GM21723 (cell line): Measurements from ENCODE around the gene NAT14.
"Not testable (repeated sequence)": the region's sequence is repeated elsewhere in the genome, so short reads cannot be mapped to it uniquely, and the experiment has no call there.

ENCODE experiments used
- ATAC-seq: cut with Tn5 transposase; IDR thresholded peaks from one replicate; pipeline ENCODE4 v1.9.1; 2021; ENCODE audit warnings: mild to moderate bottlenecking, moderate library complexity; ENCODE audit not compliant: unreplicated experiment

The NAT14 gene, protein sequence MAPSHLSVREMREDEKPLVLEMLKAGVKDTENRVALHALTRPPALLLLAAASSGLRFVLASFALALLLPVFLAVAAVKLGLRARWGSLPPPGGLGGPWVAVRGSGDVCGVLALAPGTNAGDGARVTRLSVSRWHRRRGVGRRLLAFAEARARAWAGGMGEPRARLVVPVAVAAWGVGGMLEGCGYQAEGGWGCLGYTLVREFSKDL

DNA sequence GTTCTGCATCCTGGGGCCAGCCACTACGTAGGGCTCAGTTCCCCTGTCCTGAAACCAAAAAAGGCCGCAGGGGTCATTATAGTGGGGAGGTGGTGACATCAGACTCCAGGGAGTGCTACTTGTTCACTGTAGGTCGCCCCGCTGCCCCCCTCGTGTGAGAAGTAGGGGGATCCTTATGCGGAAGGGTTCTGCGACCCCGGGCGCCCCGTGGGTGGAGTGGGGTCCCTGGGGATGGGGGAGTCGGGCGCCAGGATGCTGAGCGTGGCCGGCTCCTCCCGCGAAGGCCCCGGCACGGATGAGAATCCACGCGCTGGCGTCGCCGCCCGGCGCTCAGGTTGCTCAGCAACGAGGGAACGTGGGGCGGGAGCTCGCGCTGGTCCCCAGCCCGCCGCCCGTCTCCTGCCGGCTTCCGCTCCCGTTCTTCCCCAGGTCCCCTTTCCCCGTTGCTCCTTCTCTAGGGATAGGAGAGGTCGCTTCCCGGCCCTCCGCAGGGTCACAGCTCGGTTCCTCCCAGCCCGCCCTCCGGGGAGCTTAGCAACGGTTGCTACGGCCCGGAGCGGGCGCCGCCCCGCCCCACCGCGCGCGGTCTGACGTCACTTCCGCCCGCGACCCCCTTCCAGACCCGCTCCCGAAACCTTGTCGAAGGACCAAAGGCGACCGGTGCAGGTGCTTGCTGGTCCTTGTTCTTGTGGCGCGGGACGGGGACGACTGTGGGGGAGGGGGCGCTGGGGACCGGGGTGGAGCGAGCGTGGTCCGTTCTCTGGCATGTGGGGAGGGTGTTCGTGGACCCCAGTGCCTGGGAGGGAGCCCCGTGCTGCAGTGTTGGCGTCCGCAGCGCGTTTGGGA is at the start of gene NAT14:
TSS of gene NAT14 (plus strand) at position 596 of the 846 bp plus-strand sequence. CDS start 521 bp downstream, outside the sequence.
- ATAC-seq: peak; percentile 64

DNA sequence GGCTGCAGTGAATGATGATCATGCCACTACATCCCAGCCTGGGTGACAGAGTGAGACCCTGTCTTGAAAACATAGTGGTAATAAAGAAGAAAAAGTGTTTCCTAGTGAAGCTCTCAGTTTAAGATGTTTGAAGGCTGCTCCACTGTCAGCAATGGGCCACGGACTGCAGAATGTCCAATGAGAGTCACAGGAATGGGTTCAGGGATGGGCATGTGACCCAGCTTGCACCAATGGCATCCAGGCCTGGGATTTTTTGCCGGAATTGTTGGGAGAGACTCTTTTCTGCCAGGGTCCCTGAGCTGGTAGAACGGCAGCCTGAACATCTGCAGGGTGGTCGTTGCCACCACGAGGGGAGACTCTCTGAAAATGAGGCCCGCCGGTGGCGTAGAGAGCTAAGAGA is 48.1 kb upstream of the NAT14 start:
- no peak for ATAC-seq

DNA sequence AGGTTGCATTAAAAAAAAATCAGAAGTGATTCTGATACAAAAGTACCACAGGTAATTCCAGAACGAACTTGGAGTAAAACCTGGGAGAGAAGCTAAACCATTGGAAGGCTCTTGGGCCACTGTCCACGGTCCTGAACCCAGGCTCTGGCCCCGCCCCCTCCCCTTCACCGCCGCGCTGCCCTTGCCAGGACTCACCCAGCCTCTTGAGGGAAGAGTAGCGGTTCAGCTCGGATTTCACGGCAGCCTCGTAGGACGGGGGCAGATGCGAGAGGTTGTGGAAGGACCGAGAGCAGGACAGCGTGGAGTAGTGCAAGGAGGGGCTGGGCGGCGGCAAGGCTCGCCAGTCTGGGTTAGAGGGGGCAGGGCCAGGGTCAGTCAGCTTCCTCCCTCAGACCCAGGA is 47.6 kb upstream of the NAT14 start:
- ATAC-seq: no peak

DNA sequence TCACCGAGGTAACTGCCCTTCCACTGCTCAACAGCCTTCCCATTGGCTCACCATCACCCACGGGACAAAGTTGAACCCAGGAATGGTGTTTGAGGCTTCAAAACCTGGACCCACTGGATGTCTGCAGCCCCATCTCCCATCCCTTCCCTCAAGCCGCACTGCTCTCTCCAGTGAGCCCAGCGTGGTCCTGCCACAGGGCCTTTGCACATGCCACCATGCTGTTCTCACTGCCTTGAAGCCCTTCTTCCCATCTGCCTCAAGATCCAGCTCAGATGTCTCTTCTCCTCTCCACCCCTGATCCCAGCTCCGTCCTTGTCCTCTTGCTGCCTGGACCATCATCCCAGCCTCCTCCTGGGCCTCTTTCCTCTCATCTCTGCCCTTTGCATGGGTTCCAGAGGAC is 45.9 kb upstream of the NAT14 start:
- ATAC-seq: no peak

DNA sequence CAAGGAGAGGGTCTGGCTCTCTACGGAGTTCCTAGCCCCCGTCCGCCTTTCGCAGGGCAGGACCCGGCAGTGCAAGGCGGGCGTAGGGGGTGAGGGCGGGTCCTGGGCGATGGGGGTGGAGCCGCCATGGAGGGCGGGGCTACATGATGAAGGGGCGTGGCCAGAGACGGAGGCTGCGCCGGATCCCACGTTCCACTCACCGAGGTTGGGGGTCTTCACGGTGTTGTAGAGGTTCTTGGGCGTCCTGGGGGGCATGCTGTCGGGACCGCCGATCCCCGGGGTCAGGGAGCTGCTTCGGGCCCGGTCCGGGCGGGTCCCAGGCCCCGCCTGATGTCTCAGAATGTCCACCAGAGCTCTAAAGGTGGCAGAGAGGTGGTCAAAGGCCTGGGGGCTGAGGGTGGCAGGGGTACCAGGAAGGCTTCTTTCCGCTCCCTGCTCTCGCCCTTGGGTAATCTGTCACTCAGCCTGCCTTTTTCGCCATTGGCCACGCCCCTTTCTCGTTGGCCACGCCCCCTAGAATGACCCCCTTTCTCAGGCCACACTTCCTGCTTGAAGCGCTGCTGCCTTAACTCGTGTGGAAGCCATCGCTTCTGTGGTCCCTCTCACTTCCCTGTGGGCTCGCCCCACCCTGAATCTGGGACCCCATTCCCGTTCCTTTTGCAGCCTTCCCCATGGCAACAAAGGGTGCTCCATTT is 44.4 kb upstream of the NAT14 start:
- no peak for ATAC-seq

DNA sequence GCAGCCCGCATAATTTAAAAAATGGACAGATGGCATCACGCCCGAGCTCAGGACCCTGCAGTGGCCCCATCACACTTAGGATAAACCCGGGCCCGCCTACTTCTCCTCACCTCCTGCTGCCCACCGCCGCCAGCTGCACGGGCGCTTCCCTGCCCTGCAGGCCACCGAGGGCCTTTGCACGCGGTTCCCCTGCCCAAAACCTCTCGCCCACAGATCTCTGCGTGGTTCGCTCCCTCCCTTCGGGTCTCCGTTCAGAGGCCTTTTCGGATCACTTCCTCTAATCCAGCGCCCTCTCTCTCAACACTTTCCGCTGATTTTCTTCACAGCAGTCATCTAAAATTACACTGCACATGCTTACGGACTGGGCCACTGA is 43.7 kb upstream of the NAT14 start:
- no peak for ATAC-seq

DNA sequence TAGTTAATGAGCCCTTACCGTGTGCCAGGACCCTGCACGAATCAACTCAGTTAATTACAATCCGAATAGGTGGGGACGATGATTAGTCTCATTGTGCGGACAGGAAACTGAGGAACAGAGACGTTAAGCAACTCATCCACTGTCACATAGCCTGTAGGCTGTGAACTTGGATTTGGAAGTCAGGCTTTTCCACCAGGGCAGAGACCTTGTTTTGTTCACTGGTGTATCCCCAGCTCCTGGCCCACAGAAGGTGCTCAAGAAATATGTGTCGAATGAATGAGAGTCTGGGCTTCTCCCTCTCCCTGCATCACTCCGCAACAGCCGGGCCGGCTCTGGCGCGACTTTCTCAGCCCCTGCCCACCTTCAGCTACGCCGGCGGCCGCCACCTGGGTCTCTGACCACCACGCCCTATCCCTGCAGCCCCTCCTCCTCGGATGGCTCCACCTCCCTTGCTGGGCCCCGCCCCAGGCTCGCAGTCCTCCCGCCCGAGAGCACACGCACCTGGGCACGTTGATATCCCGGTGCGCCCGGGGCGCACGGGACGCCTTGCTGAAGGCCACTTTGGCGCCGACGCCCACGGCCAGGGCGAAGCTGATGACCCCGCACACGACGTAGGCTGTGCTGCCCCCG is 43.2 kb upstream of the NAT14 start:
- no peak for ATAC-seq

DNA sequence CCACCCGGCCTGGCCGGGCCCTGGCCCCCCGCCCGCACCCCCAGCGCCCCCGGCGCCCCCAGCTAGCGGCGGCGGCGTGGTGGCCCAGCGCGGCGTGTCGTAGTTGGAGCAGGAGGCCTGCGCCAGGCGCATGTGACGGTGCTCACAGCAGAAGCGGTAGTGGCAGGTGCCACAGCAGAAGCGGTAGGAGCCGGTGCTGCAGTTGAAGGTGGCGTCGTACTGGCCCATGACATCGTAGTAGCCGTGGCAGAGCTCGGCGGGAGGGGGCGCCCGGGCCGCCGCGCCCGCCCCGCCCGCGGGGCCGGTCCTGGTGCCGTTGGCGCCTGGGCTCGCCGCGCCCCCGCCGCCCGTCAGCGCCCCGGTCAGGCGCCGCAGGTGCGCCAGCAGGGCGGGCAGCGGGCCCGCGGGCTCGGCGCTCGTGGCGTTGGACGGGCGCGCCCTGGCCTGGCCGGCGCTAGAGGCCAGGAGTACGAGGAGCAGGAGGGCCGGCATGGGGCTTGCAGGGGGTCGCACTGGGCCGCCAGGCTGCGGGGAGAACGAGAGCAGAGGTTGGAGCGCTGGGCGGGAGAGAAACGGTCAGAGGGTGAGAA is 42.5 kb upstream of the NAT14 start:
- ATAC-seq: no peak

DNA sequence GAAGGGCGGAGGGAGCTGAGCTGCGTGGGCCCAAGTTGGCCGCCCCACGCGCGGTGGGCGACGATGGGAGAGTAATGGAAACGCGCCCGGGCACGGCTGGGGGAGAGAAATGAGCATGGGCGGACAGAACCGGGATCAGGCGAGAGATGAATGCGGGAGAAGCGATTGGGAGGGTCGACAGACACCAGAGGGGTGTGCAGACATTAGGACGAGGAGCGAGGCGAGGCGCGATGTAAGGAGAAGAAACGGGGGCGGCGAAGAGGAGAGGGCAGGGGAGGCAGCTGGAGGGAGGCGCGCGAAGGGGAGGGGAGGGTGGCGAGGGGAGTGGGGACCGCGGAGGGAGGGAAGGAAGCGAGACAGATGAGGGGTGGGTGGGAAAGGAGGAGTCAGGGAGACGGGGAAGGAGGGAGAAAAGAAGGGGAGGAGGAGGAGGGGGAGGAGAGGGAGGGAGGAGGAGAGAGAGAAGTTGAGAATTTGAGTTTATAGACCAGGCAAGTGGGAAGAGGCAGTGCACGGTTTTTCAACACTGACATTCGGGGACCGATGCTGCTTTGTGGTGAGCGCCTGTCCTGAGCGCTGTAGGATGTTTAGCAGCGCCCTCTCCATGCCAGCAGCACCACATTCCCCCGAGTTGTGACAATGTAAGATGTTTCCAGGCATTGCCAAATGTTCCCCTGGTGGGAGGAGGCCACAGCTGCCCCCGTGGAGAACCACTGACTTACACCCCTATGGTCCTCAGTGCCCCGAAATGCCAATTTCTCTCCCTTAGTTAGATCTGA is 41.8 kb upstream of the NAT14 start, which contains the start of gene SHISA7:
TSS of gene SHISA7 (minus strand) at position 256 of the 779 bp plus-strand sequence. CDS start 437 bp downstream, outside the sequence.
- no peak for ATAC-seq

DNA sequence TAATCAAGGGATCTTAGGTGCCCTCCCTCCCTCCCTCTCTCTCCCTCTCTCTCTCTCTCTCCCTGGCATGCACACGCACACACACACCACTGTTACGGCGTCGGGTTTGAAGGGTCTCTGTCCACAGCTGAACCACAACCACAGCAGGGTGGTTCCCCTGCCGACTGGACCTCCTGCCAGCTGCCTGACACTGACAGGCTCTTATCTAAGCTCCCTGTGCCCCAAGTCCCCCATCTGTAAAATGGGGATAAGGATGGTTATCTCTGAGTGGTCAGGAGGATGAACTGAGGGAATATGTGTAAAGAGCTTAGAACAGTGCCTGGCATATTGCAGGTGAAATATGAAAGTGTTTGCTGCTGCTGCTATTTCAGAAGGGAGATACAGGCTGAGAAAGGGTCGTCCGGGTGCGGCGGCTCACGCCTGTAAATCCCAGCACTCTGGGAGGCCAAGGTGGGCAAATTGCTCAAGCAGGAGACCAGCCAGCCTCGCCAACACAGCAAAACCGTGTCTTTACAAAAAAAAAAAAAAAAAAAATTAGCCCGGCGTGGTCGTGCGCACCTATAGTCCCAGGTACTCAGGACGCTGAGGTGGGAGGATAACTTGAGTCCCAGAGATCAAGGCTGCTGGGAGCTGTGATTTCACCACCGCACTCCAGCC is 41.0 kb upstream of the NAT14 start:
- ATAC-seq: no peak

DNA sequence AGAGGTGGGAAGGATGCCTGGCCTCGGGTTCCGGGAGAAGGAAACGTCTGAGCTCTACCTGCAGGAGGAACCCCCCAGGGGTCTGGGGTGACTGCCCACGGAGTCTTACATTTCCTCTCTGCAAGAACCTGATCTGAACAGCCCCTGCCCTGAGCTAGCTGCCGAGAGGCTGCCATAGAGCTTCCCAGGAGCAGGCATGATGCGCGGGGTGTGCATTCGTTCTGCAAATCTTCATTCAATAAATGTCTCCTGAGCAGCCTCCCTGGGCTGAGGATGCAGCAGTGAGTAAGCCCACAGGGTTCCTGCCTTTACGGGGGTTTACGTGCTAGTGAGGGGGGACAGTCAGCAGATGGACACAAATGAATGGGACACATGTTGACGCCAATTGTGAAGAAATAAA is 40.3 kb upstream of the NAT14 start:
- no peak for ATAC-seq

DNA sequence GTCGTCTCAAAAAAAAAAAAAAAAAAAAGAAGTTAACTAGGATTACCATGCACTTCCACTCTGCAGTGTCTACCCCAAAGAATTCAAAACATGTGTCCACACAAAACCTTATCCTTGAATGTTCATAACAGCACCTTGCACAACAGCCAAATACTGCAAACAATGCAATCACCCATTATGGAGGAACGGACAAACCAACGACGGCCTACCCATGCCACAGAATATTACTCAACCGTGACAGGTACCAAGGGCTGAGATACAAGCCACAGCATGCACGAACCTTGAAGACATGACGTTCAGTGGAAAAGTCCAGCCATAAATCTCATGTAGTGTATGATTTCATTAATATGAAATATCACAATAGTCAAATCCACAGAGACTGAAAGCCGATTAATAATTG is 38.9 kb upstream of the NAT14 start:
- ATAC-seq: no peak

DNA sequence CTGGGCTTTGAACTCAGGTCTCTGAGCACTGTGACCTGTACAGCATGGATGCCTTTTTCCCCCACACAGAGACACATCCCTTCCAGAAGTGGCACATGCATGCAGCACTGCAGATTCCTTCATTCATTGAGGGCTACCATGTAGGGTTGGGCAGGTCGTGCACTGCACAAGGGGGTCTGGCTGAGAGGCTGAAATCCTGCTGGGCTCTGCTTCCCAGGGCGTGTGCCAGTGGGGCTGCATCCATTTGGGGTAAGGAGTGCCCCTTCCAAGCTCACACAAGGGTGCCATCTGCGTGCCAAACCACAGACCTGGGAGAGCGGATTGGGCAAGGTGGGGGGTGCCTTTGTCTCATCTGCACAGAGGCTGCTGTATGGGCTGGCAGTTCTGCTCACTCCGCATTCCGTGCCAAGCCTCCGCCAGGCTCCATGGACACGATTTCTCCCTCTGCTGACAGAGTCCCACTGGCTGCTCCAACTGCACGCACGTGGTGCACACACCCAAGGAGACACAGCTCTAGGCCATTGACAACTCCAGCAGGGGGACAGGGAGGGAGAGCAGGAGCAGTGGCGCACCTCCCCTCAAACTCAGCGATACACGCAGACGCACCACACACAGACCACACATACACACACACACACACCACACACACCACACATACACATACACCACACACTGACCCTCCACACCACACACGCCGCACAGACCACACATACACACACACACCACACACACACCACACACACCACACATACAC is 37.4 kb upstream of the NAT14 start:
- ATAC-seq: no peak

DNA sequence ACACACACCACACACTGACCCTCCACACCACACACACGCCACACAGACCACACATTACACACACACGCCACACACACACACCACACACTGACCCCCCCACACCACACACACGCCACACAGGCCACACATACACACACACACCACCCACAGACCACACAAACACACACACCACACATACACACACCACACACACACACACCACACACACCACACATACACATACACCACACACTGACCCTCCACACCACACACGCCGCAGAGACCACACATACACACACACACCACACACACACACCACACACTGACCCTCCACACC is 36.9 kb upstream of the NAT14 start:
- ATAC-seq: not testable (repeated sequence)

DNA sequence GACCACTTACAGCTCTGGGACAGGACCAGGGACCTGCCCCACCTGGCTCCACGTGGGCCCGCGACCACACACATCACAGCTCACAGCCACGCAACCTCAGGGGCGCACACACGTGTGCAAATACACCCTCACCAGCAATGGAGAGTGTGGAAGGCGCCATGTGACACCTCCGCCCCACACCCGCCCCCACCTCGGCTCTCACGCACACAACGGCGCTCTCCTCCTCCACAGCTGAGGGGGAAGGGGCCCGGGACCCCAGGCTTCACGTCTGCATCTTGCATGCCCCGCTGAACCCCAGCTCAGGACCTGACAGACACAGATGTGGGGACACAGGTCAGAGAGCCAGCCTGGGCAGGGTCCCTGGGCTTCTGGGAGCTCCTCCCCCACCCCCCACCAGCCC is 35.5 kb upstream of the NAT14 start:
- no peak for ATAC-seq

DNA sequence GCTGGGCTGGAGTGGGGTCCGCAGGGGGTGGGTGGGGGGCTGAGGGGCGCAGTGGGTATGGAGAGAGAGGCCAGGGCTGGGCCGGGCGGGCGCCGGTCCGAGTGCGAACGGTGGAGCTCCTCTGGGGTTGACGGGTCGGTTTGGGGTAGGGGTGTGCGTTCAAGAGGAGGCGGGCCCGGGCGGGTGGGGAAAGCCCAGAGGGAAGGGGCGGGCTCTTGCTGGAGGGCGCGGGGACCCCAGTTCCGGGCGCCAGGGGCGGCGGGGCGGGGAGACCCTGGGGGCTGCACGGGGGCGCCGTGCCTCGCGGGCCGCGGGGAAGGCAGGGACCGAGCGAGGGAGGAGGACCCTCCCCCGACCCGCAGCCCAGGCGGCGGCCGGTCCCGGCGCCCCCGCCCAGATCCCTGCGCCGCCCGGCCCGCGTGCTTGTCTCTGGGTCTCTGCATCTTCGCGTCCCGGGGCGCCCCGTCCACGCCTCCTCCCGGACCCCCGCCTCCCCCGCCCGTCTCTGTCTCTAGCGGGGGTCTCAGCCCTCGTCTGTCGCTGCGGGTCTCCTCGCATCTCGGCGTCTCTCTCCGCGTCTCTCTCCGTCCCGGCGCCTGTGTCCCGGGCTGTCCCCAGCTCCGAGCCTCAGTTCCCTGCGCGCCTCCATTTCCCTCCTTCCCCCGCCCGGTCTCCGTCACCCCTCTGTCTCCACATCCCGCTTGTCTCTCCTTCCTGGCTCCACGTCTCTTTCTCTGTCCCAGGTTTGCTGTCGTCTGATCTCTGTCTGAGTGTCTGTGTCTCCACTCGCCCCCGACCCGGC is 33.6 kb upstream of the NAT14 start:
- no peak for ATAC-seq

DNA sequence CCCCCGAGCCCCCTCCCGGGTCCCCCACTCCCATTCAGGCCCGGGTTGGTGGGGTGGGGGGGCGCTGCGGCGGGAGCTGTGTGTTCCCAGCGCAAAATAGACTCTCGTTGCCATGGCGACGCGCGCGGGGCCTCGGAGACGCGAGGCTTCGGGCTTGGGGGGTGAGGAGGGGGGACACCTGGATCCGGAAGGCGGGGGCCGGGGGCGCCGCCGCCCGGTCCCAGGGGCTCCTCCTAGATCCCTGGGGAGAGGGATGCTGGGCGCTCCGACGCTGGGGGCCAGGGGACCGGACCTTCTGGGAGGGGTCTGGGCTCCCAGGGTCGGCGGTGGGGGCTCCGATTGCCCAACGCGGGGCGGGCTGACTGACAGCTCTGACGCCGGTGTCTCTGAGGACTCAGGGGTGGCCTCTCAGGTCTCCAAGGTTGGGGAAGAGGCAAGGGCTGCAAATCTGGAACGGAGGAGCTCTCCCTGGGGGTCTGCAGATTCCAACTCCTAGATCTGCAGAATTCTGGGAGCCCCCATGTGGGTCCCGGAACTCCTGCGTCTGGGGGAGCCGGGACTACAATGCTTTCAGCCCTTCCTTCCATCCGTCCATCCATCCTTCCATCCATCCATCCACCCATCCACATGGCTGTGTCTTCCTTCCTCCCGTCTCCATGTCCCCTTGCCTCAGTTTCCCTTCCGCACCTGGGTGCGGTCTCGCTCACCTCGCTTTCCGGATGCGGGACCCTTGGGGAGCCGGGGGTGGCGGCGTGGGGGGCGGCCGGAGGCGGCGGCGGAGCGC is 32.8 kb upstream of the NAT14 start:
- no peak for ATAC-seq
